NK-92 treated with Interleukin-12 subunit alpha and Interleukin-12 subunit beta, amount 100 ng/mL, for 24 hours (cell line): ENCODE measurements around the gene PCDHA1.

Source experiments
- DNase-seq: peaks from one replicate; lab custom pipeline; 2025; lab: John Stamatoyannopoulos, UW

PCDHA1 gene

GRCh38 chr5:141042555-141042954, 256.6 kb downstream of the PCDHA1 start:
- DNase-seq: no peak

- no peak for DNase-seq
Measured at GRCh38 chr5:141050622-141051520, 264.9 kb downstream of the PCDHA1 start, which contains the start of gene PCDHB1. Gene PCDHB1, plus strand, starts transcription at chr5:141051374. Its CDS starts 97 bp downstream, at chr5:141051471.

GRCh38 chr5:141051521-141051866, 265.6 kb downstream of the PCDHA1 start:
- DNase-seq: no peak
